Left ventricle myocardium superior (tissue), 1 donor: ENCODE data around the gene ZFC3H1. TPM values are rescaled to one million over a fixed set of nuclear protein-coding genes. Genes with fewer than 3 reads are reported as not detected.

Source experiments
- total RNA-seq: library from RNA; stranded (reverse); fragmentation: NEBNext Ultra II Directional; extraction: Animal tissue kit (Norgen Biotek cat#: 25700); gene quantifications from one replicate; pipeline ENCODE4 v1.2.1, GENCODE V29; 2021
- donor health status: DM: no; HTN: yes; CAD: no; lungs with severe emphysema.

ZFC3H1 gene
- total RNA-seq, 1 donor from 2014 or later = 15.3 TPM

Other genes with a start within 250 kb of the ZFC3H1 start
- gene LGR5, start 224.1 kb downstream of the ZFC3H1 start, total RNA-seq = not detected
- gene THAP2, start 453 bp upstream of the ZFC3H1 start, total RNA-seq = 10.7 TPM
- 30.9 TPM for gene TMEM19, start 22.2 kb upstream of the ZFC3H1 start, total RNA-seq
- gene RAB21, start 91.0 kb upstream of the ZFC3H1 start, total RNA-seq = 169 TPM
- 27.8 TPM for gene TBC1D15, start 175.9 kb upstream of the ZFC3H1 start, total RNA-seq